GM12891 (cell line): ENCODE results near the gene MYO18A.

Experiments used
- POLR2A ChIP-seq: IDR thresholded peaks from 2 replicates; pipeline ENCODE4 v1.6.1; 2011; ENCODE audit warnings: low read depth, low read length, control low read depth
- POLR2AphosphoS5 ChIP-seq: IDR thresholded peaks from 2 replicates; pipeline ENCODE4 v1.6.1; 2011; ENCODE audit warnings: low read depth, low read length, control low read depth
- POU2F2 ChIP-seq: IDR thresholded peaks from 2 replicates; pipeline ENCODE4 v1.6.1; 2011; ENCODE audit warnings: low read depth, mild to moderate bottlenecking, control low read depth, low read length, moderate library complexity
- TAF1 ChIP-seq: IDR thresholded peaks from 2 replicates; pipeline ENCODE4 v1.6.1; 2011; ENCODE audit warnings: low read depth, low read length, control low read depth

GRCh38 chr17:29160253-29160652, 19.9 kb downstream of the MYO18A start:
- TF ChIP-seq POLR2AphosphoS5 (no peak), POLR2A (no peak), TAF1 (no peak), POU2F2 (no peak)
